ENCODE results near the gene NPY.

NPY gene

GRCh38 chr7:24283554-24283896 lies 465 bp upstream of the NPY start:
- Histone ChIP-seq H3K9ac (ENCODE audit: low read depth, low read length) (no peak overlapping the region), H3K36me3 (ENCODE audit: control insufficient read depth, insufficient read depth, low read length) (no peaks in the 10 kb centered on the region), H3K4me1 (ENCODE audit: control insufficient read depth, insufficient read depth, low read length) (peaks cover 17% of the 10 kb centered on the region), H3K27ac (ENCODE audit: low read depth, low read length) (no peak overlapping the region), H3K9me3 (ENCODE audit: control insufficient read depth, insufficient read depth, low read length) (peaks cover 4% of the 10 kb centered on the region; the same call in 1 of the 2 replicates), H3K4me3 (ENCODE audit: low read depth, low read length) (peak overlapping the region; percentile 62), H3K27me3 (ENCODE audit: control insufficient read depth, insufficient read depth, low read length) (peaks cover 70% of the 10 kb centered on the region)

- no peaks in the 10 kb centered on the region for H3K9me3 ChIP-seq (ENCODE audit: control insufficient read depth, insufficient read depth, low read length)
- H3K36me3 ChIP-seq (ENCODE audit: control insufficient read depth, insufficient read depth, low read length): no peaks in the 10 kb centered on the region
- H3K4me3 ChIP-seq (ENCODE audit: low read depth, low read length): peak overlapping the region; percentile 62
- no peak overlapping the region for H3K27ac ChIP-seq (ENCODE audit: low read depth, low read length)
- no peak overlapping the region for H3K9ac ChIP-seq (ENCODE audit: low read depth, low read length)
- H3K27me3 ChIP-seq (ENCODE audit: control insufficient read depth, insufficient read depth, low read length): peaks cover 70% of the 10 kb centered on the region
- H3K4me1 ChIP-seq (ENCODE audit: control insufficient read depth, insufficient read depth, low read length): peaks cover 29% of the 10 kb centered on the region
Measured at GRCh38 chr7:24284699-24285506, 913 bp downstream of the NPY start.

- H3K4me3 ChIP-seq (ENCODE audit: low read depth, low read length): no peak overlapping the region
- no peak overlapping the region for H3K27ac ChIP-seq (ENCODE audit: low read depth, low read length)
- peaks cover 37% of the 10 kb centered on the region for H3K4me1 ChIP-seq (ENCODE audit: control insufficient read depth, insufficient read depth, low read length)
- no peak overlapping the region for H3K9ac ChIP-seq (ENCODE audit: low read depth, low read length)
- H3K27me3 ChIP-seq (ENCODE audit: control insufficient read depth, insufficient read depth, low read length): peaks cover 30% of the 10 kb centered on the region
- H3K9me3 ChIP-seq (ENCODE audit: control insufficient read depth, insufficient read depth, low read length): no peaks in the 10 kb centered on the region
- no peaks in the 10 kb centered on the region for H3K36me3 ChIP-seq (ENCODE audit: control insufficient read depth, insufficient read depth, low read length)
Measured at GRCh38 chr7:24290004-24290641, 6.1 kb downstream of the NPY start.

GRCh38 chr7:24291271-24291670 lies 7.3 kb downstream of the NPY start:
- Histone ChIP-seq H3K4me1 (ENCODE audit: control insufficient read depth, insufficient read depth, low read length) (peaks cover 29% of the 10 kb centered on the region), H3K27me3 (ENCODE audit: control insufficient read depth, insufficient read depth, low read length) (peaks cover 18% of the 10 kb centered on the region), H3K9me3 (ENCODE audit: control insufficient read depth, insufficient read depth, low read length) (no peaks in the 10 kb centered on the region), H3K36me3 (ENCODE audit: control insufficient read depth, insufficient read depth, low read length) (no peaks in the 10 kb centered on the region), H3K27ac (ENCODE audit: low read depth, low read length) (no peak overlapping the region), H3K4me3 (ENCODE audit: low read depth, low read length) (no peak overlapping the region), H3K9ac (ENCODE audit: low read depth, low read length) (no peak overlapping the region)

- Histone ChIP-seq H3K9ac (ENCODE audit: low read depth, low read length) (no peak overlapping the region), H3K4me1 (ENCODE audit: control insufficient read depth, insufficient read depth, low read length) (no peaks in the 10 kb centered on the region), H3K27me3 (ENCODE audit: control insufficient read depth, insufficient read depth, low read length) (no peaks in the 10 kb centered on the region), H3K4me3 (ENCODE audit: low read depth, low read length) (no peak overlapping the region), H3K9me3 (ENCODE audit: control insufficient read depth, insufficient read depth, low read length) (no peaks in the 10 kb centered on the region), H3K27ac (ENCODE audit: low read depth, low read length) (no peak overlapping the region), H3K36me3 (ENCODE audit: control insufficient read depth, insufficient read depth, low read length) (no peaks in the 10 kb centered on the region)
Measured at GRCh38 chr7:24297362-24297761, 13.4 kb downstream of the NPY start.

GRCh38 chr7:24298696-24299095 lies 14.7 kb downstream of the NPY start:
- H3K4me1 ChIP-seq (ENCODE audit: control insufficient read depth, insufficient read depth, low read length): no peaks in the 10 kb centered on the region
- no peak overlapping the region for H3K4me3 ChIP-seq (ENCODE audit: low read depth, low read length)
- H3K9ac ChIP-seq (ENCODE audit: low read depth, low read length): no peak overlapping the region
- no peaks in the 10 kb centered on the region for H3K9me3 ChIP-seq (ENCODE audit: control insufficient read depth, insufficient read depth, low read length)
- H3K36me3 ChIP-seq (ENCODE audit: control insufficient read depth, insufficient read depth, low read length): no peaks in the 10 kb centered on the region
- no peaks in the 10 kb centered on the region for H3K27me3 ChIP-seq (ENCODE audit: control insufficient read depth, insufficient read depth, low read length)
- no peak overlapping the region for H3K27ac ChIP-seq (ENCODE audit: low read depth, low read length)

GRCh38 chr7:24299192-24299591 lies 15.2 kb downstream of the NPY start:
- no peaks in the 10 kb centered on the region for H3K27me3 ChIP-seq (ENCODE audit: control insufficient read depth, insufficient read depth, low read length)
- H3K9me3 ChIP-seq (ENCODE audit: control insufficient read depth, insufficient read depth, low read length): no peaks in the 10 kb centered on the region
- no peak overlapping the region for H3K27ac ChIP-seq (ENCODE audit: low read depth, low read length)
- H3K4me3 ChIP-seq (ENCODE audit: low read depth, low read length): no peak overlapping the region
- H3K9ac ChIP-seq (ENCODE audit: low read depth, low read length): no peak overlapping the region
- H3K4me1 ChIP-seq (ENCODE audit: control insufficient read depth, insufficient read depth, low read length): no peaks in the 10 kb centered on the region
- no peaks in the 10 kb centered on the region for H3K36me3 ChIP-seq (ENCODE audit: control insufficient read depth, insufficient read depth, low read length)

GRCh38 chr7:24301703-24302102 lies 17.7 kb downstream of the NPY start:
- H3K9me3 ChIP-seq (ENCODE audit: control insufficient read depth, insufficient read depth, low read length): no peaks in the 10 kb centered on the region; the same call in 1 of the 2 replicates
- no peak overlapping the region for H3K4me3 ChIP-seq (ENCODE audit: low read depth, low read length)
- peaks cover 6% of the 10 kb centered on the region; the same call in 1 of the 2 replicates for H3K4me1 ChIP-seq (ENCODE audit: control insufficient read depth, insufficient read depth, low read length)
- H3K36me3 ChIP-seq (ENCODE audit: control insufficient read depth, insufficient read depth, low read length): no peaks in the 10 kb centered on the region
- no peaks in the 10 kb centered on the region for H3K27me3 ChIP-seq (ENCODE audit: control insufficient read depth, insufficient read depth, low read length)
- H3K27ac ChIP-seq (ENCODE audit: low read depth, low read length): no peak overlapping the region
- H3K9ac ChIP-seq (ENCODE audit: low read depth, low read length): no peak overlapping the region

- H3K9me3 ChIP-seq (ENCODE audit: control insufficient read depth, insufficient read depth, low read length): no peaks in the 10 kb centered on the region; the same call in 1 of the 2 replicates
- H3K27me3 ChIP-seq (ENCODE audit: control insufficient read depth, insufficient read depth, low read length): no peaks in the 10 kb centered on the region
- no peak overlapping the region for H3K27ac ChIP-seq (ENCODE audit: low read depth, low read length)
- H3K36me3 ChIP-seq (ENCODE audit: control insufficient read depth, insufficient read depth, low read length): no peaks in the 10 kb centered on the region
- H3K9ac ChIP-seq (ENCODE audit: low read depth, low read length): no peak overlapping the region
- no peak overlapping the region for H3K4me3 ChIP-seq (ENCODE audit: low read depth, low read length)
- peaks cover 6% of the 10 kb centered on the region; the same call in 1 of the 2 replicates for H3K4me1 ChIP-seq (ENCODE audit: control insufficient read depth, insufficient read depth, low read length)
Measured at GRCh38 chr7:24304494-24305095, 20.6 kb downstream of the NPY start.

- no peak overlapping the region for H3K27ac ChIP-seq (ENCODE audit: low read depth, low read length)
- no peak overlapping the region for H3K9ac ChIP-seq (ENCODE audit: low read depth, low read length)
- no peaks in the 10 kb centered on the region for H3K27me3 ChIP-seq (ENCODE audit: control insufficient read depth, insufficient read depth, low read length)
- H3K4me3 ChIP-seq (ENCODE audit: low read depth, low read length): no peak overlapping the region
- peaks cover 6% of the 10 kb centered on the region; the same call in 1 of the 2 replicates for H3K4me1 ChIP-seq (ENCODE audit: control insufficient read depth, insufficient read depth, low read length)
- H3K36me3 ChIP-seq (ENCODE audit: control insufficient read depth, insufficient read depth, low read length): no peaks in the 10 kb centered on the region
- H3K9me3 ChIP-seq (ENCODE audit: control insufficient read depth, insufficient read depth, low read length): no peaks in the 10 kb centered on the region; the same call in 1 of the 2 replicates
Measured at GRCh38 chr7:24307326-24307725, 23.3 kb downstream of the NPY start.

GRCh38 chr7:24312588-24312987 lies 28.6 kb downstream of the NPY start:
- H3K4me1 ChIP-seq (ENCODE audit: control insufficient read depth, insufficient read depth, low read length): peaks cover 5% of the 10 kb centered on the region
- H3K9ac ChIP-seq (ENCODE audit: low read depth, low read length): no peak overlapping the region
- no peak overlapping the region for H3K27ac ChIP-seq (ENCODE audit: low read depth, low read length)
- no peaks in the 10 kb centered on the region for H3K27me3 ChIP-seq (ENCODE audit: control insufficient read depth, insufficient read depth, low read length)
- H3K4me3 ChIP-seq (ENCODE audit: low read depth, low read length): no peak overlapping the region
- no peaks in the 10 kb centered on the region for H3K36me3 ChIP-seq (ENCODE audit: control insufficient read depth, insufficient read depth, low read length)
- no peaks in the 10 kb centered on the region for H3K9me3 ChIP-seq (ENCODE audit: control insufficient read depth, insufficient read depth, low read length)
